ENCODE measurements around the gene ZDHHC4.

The ZDHHC4 gene

DNA sequence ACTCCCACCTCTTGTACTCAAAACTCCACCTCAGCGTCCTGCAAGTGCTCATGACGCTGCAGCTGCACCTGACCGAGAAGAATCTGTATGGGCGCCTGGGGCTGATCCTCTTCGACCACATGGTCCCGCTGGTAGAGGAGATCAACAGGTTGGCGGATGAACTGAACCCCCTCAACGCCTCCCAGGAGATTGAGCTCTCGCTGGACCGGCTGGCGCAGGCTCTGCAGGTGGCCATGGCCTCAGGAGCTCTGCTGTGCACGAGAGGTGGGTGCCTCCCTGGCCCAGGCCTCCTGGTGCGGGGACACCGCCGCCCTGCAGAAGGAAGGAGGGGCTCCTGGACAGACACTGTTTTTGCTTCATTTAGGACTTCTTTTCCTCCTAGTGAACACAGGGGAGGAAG lies 22.8 kb downstream of the ZDHHC4 start:
- TF ChIP-seq, protein P1, sequence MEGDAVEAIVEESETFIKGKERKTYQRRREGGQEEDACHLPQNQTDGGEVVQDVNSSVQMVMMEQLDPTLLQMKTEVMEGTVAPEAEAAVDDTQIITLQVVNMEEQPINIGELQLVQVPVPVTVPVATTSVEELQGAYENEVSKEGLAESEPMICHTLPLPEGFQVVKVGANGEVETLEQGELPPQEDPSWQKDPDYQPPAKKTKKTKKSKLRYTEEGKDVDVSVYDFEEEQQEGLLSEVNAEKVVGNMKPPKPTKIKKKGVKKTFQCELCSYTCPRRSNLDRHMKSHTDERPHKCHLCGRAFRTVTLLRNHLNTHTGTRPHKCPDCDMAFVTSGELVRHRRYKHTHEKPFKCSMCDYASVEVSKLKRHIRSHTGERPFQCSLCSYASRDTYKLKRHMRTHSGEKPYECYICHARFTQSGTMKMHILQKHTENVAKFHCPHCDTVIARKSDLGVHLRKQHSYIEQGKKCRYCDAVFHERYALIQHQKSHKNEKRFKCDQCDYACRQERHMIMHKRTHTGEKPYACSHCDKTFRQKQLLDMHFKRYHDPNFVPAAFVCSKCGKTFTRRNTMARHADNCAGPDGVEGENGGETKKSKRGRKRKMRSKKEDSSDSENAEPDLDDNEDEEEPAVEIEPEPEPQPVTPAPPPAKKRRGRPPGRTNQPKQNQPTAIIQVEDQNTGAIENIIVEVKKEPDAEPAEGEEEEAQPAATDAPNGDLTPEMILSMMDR (conservative IDR thresholded peaks at IDR 0.05): no peak
- H3K27ac ChIP-seq: no peak overlapping the region

DNA sequence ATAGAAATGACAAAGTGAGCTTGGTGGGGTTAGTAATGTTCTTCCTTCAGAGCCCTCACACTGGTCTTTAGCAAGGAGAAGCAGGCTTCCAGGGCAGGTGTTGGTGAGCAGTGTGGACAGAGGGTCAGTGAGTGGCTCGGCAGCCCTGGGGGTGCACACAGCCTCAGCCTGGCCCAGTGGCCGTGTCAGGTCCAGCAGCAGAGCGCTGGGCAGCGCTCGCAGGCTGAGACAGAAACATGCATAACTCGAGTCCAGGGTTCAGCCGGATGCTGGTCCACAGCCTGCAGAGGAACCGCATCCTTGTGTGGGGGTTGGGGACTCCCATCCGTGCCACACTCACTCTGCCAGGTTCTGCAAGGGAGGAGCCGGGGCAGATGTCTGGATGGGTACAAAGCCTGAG lies 27.2 kb downstream of the ZDHHC4 start:
- TF ChIP-seq, protein P1 (conservative IDR thresholded peaks at IDR 0.05): no peak

DNA sequence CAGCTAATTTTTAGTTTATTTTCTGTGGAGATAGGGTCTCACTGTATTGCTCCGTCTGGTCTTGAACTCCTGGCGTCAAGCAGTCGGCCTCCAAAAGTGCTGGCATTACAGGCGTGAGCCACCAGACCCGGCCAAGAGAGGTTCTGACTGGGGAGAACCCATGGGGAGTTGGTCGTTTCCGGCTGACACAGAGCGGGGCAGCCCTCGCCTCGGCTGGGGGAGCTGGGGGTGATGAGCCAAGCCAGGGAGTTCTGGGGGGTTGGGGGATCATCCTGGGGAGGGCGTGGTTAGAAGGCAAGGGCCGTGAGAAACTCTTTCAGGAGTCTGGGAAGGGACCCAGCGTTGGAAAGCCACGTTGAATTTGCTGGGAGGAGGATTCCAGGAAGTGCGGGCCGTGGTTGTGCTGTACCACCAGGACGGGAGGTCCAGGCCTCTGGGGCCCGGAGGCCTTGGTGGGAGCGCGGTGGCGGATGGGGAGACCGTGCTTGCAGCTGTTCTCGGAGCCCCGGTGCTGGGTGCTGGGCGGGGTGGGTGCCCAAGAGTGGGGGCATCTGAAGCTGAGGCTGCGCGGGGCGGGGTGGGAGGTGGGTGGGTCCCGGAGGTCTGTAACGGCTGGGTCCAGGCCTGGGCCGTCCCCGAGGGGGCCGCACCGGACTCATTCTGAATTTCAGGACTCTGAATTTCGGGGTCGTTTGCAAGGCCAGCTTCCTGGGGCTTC lies 29.8 kb downstream of the ZDHHC4 start:
- no peak overlapping the region for H3K27ac ChIP-seq
- TF ChIP-seq, protein P1 (conservative IDR thresholded peaks at IDR 0.05): no peak

More for the DNA sequence above, 27.2 kb downstream of the ZDHHC4 start:
- no peak overlapping the region for H3K27ac ChIP-seq

DNA sequence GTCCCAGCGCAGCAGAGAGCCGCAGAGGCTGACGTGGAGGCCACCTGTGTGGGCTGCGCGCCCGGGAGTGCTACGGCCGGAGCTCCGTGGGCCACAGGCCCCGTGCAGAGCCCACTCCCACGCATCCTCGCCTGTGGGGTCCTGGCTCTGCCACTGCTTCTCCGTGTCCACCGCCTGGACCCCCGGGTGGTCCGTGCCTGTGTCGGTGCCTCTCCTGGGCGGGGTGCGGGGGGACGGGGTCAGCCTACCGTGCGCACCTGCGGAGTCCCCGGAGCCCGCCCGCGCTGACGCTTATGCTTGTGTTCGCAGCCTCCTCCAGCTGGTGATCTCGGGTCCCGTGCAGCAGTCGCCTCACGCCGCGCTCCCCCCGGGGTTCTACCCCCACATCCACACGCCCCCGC lies 30.4 kb downstream of the ZDHHC4 start:
- no peak overlapping the region for H3K27ac ChIP-seq
- TF ChIP-seq, protein P1 (conservative IDR thresholded peaks at IDR 0.05): no peak

DNA sequence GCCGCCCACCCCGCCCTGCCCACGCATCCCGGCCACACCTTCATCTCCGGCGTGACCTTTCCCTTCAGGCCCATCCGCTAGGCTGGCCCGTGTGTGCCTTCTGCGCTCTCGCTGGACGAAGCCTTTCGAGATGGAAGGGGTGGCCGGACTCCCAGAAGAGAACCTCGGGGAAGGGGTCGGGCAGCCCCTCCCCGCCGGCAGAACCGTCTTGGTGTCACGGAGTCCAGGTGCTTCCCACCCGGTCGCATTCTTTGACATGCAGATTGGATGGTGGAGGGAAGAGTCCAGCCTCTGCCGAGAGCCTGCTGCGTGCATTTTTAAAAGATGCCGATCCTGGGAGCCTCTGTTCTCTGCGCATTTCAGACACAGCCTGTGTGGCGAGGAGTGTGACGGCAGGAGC lies 30.8 kb downstream of the ZDHHC4 start:
- H3K27ac ChIP-seq: no peak overlapping the region
- TF ChIP-seq, protein P1 (conservative IDR thresholded peaks at IDR 0.05): no peak

DNA sequence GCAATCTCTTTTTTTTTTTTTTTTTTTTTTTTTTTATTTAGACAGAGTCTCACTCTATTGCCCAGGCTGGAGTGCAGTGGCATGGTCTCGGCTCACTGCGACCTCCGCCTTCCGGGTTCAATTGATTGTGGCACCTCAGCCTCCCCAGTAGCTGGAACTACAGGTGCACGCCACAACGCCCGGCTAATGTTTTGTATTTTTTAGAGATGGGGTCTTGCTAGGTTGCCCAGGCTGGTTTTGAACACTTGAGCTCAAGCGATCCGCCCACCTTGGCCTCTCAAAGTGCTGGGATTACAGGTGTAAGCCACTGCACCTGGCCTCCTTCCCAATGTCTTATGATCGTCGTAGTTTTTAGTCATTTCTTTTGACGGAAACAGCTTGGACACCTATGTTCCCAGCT lies 31.5 kb downstream of the ZDHHC4 start:
- H3K27ac ChIP-seq: no peak overlapping the region
- TF ChIP-seq, protein P1 (conservative IDR thresholded peaks at IDR 0.05): no peak

DNA sequence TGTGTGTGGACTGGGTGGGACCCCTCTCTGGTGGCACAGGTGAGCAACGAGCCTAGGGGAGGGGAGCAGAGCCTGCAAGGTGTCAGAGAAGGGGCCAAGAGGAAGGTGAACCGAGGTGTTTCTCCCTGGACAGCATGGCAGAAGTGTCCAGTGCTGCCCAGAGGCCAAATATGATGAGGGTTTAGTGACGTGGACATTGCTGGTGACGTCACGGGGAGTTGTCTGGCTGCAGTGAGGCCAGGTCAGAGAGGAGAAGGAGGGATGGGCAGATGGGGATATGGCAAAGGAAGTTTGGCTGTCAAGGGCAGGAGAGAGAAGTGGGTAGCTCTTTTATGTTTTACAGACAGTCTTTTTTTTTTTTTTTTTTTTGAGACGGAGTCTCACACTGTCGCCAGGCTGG lies 35.6 kb downstream of the ZDHHC4 start:
- TF ChIP-seq, protein P1 (conservative IDR thresholded peaks at IDR 0.05): no peak
- no peak overlapping the region for H3K27ac ChIP-seq

Data from VCaP (cell line).